Activated CD8-positive, alpha-beta T cell treated with anti-CD3 and anti-CD28 coated beads for 36 hours (primary cell): ENCODE data around the gene MTG1. TPM values are rescaled to one million over a fixed set of nuclear protein-coding genes. Genes with fewer than 3 reads are reported as not detected.
A peak's percentile ranks its signal among the peaks of the same experiment; 100 is the strongest.

ENCODE experiments used
- ATAC-seq: fragments of 200-7000 bp; cut with Tn5 transposase; one replicate; pipeline ENCODE4 v1.10.0; 2021; ENCODE audit warnings: mild to moderate bottlenecking, moderate library complexity
- CTCF ChIA-PET: fragments of 350-600 bp; sonication (Branson Sonifier 250); formaldehyde crosslinking; loops from one replicate; lab custom pipeline; 2021; ENCODE audit warnings: antibody characterized with exemption; lab: Charles Lee
- POLR2A ChIA-PET: fragments of 350-600 bp; sonication (Branson Sonifier 250); formaldehyde crosslinking; loops from one replicate; lab custom pipeline; 2021; ENCODE audit warnings: antibody characterized with exemption; lab: Charles Lee
- DNase-seq: peaks from one replicate; pipeline ENCODE4 v3.0.0-alpha.2; 2020
- H3K27ac Mint-ChIP-seq: one replicate; pipeline ENCODE4 v1.8.0; 2021; ENCODE audit warnings: mild to moderate bottlenecking, mixed read lengths
- H3K27me3 Mint-ChIP-seq: one replicate; pipeline ENCODE4 v1.8.0; 2021; ENCODE audit warnings: mixed read lengths
- H3K36me3 Mint-ChIP-seq: one replicate; pipeline ENCODE4 v1.8.0; 2021; ENCODE audit warnings: low read depth, mixed read lengths
- H3K4me1 Mint-ChIP-seq: one replicate; pipeline ENCODE4 v1.8.0; 2021; ENCODE audit warnings: low read depth, mixed read lengths
- H3K4me3 Mint-ChIP-seq: one replicate; pipeline ENCODE4 v1.8.0; 2021; ENCODE audit warnings: mild to moderate bottlenecking, moderate library complexity, mixed read lengths
- H3K9me3 Mint-ChIP-seq: one replicate; pipeline ENCODE4 v1.8.0; 2021; ENCODE audit warnings: mixed read lengths
- CTCF ChIP-seq: fragments of 200-600 bp; IDR thresholded peaks from one replicate; pipeline ENCODE4 v1.8.0; 2022; ENCODE audit warnings: antibody characterized with exemption, mild to moderate bottlenecking
- intact Hi-C: fragments of 100-400 bp; cut with micrococcal nuclease; formaldehyde crosslinking; loops from one replicate; pipeline ENCODE4 v1.10.0; 2022
- total RNA-seq, 2 experiments: library from RNA; stranded (reverse); gene quantifications; one replicate each; pipeline ENCODE4 v1.2.3, GENCODE V29; 2021

Gene MTG1
- total RNA-seq, 2 experiments from 2014 or later, result 45.7 to 48.9 TPM

- ATAC-seq, result no peak
- CTCF ChIA-PET, result interaction anchor here (4.5 kb wide), 1 partner anchor 60 kb away, joined by 37 read pairs; no protein-coding TSS in a partner anchor
- Mint-ChIP-seq H3K4me3 (peak overlapping the region; percentile 78), H3K9me3 (no peaks in the 10 kb centered on the region), H3K4me1 (peaks cover 33% of the 10 kb centered on the region), H3K36me3 (peaks cover 5% of the 10 kb centered on the region), H3K27me3 (no peaks in the 10 kb centered on the region), H3K27ac (peak overlapping the region; percentile 97)
- no peak for TF ChIP-seq CTCF
- POLR2A ChIA-PET, result interaction anchor here (1.1 to 3.3 kb wide), 3 partner anchors 12 to 22 kb away, joined by 3 to 10 read pairs (median 9); partner anchors contain the start of gene ECHS1
- DNase-seq, result no peak
- intact Hi-C loops, result no loop called here
Measured at GRCh38 chr10:133388236-133388972, 5.6 kb upstream of the MTG1 start.

GRCh38 chr10:133388973-133389818 lies 4.8 kb upstream of the MTG1 start:
- intact Hi-C loops, result no loop called here
- TF ChIP-seq CTCF, result peak; percentile 20
- H3K4me3 Mint-ChIP-seq, result peak overlapping the region; percentile 78
- ATAC-seq, result peak; percentile 54
- peak overlapping the region; percentile 97 for H3K27ac Mint-ChIP-seq
- H3K36me3 Mint-ChIP-seq, result peaks cover 5% of the 10 kb centered on the region
- no peaks in the 10 kb centered on the region for H3K27me3 Mint-ChIP-seq
- CTCF ChIA-PET, result interaction anchor here (2.3 to 4.5 kb wide), 2 partner anchors 60 to 81 kb away, joined by 7 to 37 read pairs; no protein-coding TSS in a partner anchor
- no peaks in the 10 kb centered on the region for H3K9me3 Mint-ChIP-seq
- POLR2A ChIA-PET, result interaction anchor here (1.1 to 3.3 kb wide), 9 partner anchors 10 to 33 kb away, joined by 3 to 20 read pairs (median 4); partner anchors contain the start of genes ECHS1, FUOM and PAOX
- peak; percentile 77 for DNase-seq
- peaks cover 35% of the 10 kb centered on the region for H3K4me1 Mint-ChIP-seq

- H3K27me3 Mint-ChIP-seq, result no peaks in the 10 kb centered on the region
- ATAC-seq (peak; percentile 3), DNase-seq (peak; percentile 27)
- H3K4me1 Mint-ChIP-seq, result peaks cover 45% of the 10 kb centered on the region
- ChIA-PET POLR2A (interaction anchor here (0.6 to 3.3 kb wide), 10 partner anchors 8 to 34 kb away, joined by 3 to 20 read pairs (median 5); partner anchors contain the start of genes ECHS1, FUOM and PAOX), CTCF (interaction anchor here (1.0 to 4.5 kb wide), 9 partner anchors 9 to 129 kb away, joined by 3 to 37 read pairs (median 3); partner anchors contain the start of gene FUOM)
- intact Hi-C loops, result loop anchor here (5.0 kb wide), 1 partner anchor 63 kb away; no protein-coding TSS in a partner anchor
- peak overlapping the region; percentile 97 for H3K27ac Mint-ChIP-seq
- TF ChIP-seq CTCF, result no peak
- peak overlapping the region; percentile 78 for H3K4me3 Mint-ChIP-seq
- no peaks in the 10 kb centered on the region for H3K9me3 Mint-ChIP-seq
- peaks cover 14% of the 10 kb centered on the region for H3K36me3 Mint-ChIP-seq
Measured at GRCh38 chr10:133390597-133391248, 3.2 kb upstream of the MTG1 start.

GRCh38 chr10:133391249-133391635 lies 2.7 kb upstream of the MTG1 start:
- CTCF ChIA-PET, result interaction anchor here (1.0 to 4.5 kb wide), 9 partner anchors 10 to 129 kb away, joined by 3 to 37 read pairs (median 3); partner anchors contain the start of gene FUOM
- H3K9me3 Mint-ChIP-seq, result no peaks in the 10 kb centered on the region
- POLR2A ChIA-PET, result interaction anchor here (0.6 to 3.3 kb wide), 7 partner anchors 12 to 35 kb away, joined by 3 to 20 read pairs (median 5); partner anchors contain the start of genes ECHS1, FUOM and PAOX
- peaks cover 50% of the 10 kb centered on the region for H3K4me1 Mint-ChIP-seq
- ATAC-seq (no peak), DNase-seq (no peak)
- no peak for TF ChIP-seq CTCF
- no peaks in the 10 kb centered on the region for H3K27me3 Mint-ChIP-seq
- H3K27ac Mint-ChIP-seq, result peak overlapping the region; percentile 97
- intact Hi-C loops, result loop anchor here (5.0 kb wide), 1 partner anchor 64 kb away; no protein-coding TSS in a partner anchor
- peak overlapping the region; percentile 26 for H3K4me3 Mint-ChIP-seq
- H3K36me3 Mint-ChIP-seq, result peaks cover 13% of the 10 kb centered on the region
